COLO829 (cell line): ENCODE measurements around the gene MTUS2.

Source experiments
- DNase-seq: peaks from one replicate; pipeline ENCODE4 v3.0.0; 2012; ENCODE audit warnings: low spot score

Gene MTUS2

DNA sequence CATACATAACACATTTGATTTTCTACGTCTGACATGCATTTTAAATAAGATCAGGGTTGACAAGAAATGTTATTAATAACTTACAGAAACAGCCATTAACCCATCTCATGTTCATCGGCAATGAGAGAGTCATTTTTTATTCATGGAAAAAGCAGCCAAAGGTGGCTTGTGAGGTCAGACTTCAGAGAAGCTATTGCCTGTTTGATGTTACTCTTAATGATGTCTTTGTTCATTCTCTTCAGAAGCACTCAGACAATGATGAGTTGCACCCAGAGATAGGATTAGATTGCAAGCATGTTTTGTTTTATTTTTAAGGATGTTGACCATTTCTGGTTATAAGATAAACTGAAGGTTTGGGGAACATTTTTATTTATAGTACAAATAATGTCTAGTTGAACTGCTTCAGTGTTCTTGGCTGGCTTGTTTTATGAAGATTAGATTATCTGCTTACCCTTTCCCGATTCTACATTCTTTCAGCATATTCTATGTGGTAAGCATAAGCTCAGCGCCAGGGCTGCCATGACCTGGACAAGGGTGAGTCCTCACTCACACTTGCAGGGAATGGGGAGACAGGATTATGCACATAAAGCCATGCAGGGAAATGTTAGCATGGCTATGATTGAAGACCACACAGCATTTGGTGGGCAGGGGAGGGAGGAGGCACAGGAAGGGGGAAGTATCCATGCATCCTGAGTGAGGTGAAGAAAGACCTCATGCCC lies 288.1 kb downstream of the MTUS2 start:
- DNase-seq, result peak; percentile 4

DNA sequence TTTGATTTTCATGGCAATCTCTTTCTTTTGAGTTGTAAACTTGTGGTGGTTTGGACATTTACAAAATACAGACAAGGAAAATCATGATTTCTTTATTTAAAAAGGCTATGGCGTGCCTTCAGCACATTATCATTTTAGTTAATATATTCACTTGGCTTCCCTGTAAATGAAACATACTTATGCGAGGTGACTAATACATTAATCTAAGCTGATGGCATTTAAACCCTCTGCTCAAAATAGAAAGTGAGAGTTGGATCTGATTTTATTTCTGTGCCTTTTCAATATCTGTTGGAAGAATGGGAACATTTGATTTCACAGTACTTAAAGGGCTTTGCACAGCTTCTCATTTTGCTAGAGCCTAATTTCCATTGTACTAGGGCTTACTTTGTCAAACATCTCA lies 289.8 kb downstream of the MTUS2 start:
- peak; percentile 13 for DNase-seq

DNA sequence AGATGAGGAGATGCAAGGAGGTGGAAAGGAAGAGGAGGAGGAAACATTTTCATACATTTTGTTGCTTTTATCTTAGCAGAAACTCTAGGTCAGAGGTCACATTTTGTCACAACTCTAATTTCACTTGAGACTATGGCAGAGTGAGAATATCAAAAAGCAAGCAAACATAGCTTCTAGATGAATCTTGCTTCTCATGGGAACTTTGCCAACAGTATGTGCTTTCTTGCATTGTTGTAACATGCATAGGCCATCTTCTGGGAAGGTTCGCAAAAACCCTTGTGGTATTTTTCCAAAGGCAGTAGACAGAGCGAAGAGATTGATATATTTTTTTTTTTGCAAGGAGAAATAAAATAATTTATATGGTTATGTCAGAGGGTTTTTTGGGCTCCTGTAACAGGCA lies 291.3 kb downstream of the MTUS2 start:
- DNase-seq, result no peak

DNA sequence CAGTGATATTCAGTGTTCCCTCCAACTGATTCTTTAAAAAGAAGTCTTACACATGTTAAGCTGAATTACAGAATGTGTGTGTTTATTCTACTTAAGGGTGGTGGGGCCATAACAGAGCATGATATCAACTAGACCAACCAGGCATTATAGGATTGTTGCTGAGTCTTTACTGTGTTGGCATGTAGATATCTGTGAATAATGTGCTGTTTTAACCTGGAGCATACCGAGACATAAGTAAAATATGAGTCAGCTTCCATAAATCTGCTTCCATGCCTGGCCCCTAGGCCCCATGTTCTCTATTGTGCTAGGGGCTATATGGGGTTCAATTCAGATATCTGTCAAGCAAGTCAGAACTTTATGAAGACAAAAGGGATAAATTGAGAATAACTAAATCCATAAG lies 295.7 kb downstream of the MTUS2 start:
- DNase-seq, result no peak

GRCh38 chr13:29117663-29118062 lies 297.5 kb downstream of the MTUS2 start:
- DNase-seq, result no peak

DNA sequence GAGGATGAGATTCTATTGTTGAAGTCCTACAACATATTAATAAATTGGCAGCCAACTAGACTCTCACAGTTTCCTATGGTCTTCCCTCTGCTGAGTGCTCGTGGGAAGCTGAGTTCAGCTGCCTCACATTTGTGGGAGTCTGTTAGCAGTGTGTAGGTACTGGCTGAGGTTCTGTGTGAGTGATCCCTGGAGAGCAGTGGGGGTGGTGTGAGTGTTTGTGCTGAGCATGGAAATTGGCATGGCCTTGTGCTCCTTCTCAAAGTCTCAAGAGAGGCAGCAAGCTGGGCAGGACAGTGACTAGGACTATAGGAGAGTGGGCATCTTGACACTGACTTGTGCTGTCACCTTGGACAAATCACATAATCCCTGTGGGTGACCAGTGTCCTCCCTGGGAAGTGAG lies 298.3 kb downstream of the MTUS2 start:
- DNase-seq, result no peak

DNA sequence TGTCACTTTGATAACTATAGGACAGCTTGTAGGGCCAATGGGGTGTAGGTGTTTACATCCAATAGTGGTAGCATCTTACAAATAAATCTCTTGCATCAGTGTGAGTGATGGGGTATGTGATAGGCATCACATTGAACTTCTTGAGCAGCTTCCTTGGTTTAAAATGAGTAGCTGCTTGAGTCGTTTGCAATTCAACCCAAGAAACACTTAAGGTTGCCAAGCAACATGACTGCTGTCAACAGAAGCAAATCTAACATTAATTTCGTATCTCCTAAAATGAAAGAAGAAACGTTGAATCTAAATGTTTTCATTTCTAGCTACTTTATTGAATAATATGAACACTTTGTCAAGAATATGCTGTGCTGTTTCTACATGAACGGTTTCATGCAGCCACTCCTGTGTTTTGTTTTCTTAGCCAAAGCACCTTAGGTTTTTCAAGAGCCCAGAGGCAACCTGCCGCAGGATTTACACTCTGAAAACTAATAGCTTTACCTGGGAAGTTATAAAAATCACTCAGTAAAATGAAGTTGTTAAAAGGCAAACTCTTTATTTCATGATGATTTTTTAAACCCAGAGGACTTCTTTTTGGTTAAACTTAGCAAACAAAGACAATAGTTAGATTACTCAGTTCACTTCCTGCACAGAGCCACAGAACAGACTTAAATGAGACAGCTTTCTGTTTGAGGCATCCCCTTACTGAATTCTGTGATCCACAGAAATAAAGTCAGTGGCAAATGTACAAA lies 305.2 kb downstream of the MTUS2 start:
- DNase-seq, result no peak

DNA sequence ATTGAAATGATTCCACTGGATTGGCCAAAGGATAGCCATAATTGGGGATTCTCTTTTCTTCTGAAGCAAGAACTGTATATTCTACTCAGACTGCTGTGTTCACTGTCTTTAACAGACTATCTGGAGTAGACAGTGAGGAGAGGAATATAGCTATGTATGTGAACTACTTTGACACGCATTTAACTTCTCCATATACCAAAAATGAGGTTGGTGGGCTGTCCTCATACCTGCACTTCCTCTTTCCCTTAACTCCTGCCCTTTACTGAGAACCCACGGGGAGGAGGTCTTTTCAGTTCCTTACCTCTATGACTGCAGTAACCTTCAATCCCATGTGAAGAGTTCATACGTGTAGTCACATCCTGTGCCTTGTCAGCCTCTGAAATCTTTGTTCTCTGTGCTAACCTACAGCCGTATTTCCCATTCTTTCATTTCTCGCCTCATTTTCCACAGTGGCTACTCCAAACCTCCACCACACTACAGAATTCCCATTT lies 305.8 kb downstream of the MTUS2 start:
- DNase-seq, result no peak

- no peak for DNase-seq
These were observed 309.5 kb downstream of the MTUS2 start for GRCh38 chr13:29129616-29130015.

DNA sequence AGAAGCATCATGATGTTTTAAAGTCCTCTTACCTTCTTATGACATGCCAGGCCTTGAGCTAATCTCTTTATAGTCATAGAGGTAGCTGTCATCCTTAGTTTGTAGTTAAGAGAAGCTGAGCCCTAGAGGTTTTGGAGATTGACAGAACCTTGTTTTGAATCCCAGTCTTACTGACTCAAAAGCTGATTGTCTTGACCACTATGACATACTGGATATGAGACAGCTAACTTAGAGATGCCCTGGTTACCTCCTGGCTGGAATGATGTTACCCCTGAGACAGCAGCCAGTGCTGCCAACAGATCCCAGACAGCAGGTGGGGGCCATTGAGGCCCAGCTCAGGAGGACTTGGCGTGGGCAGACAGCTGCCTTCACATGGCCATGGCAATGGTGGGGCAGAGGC lies 311.0 kb downstream of the MTUS2 start:
- DNase-seq, result no peak

DNA sequence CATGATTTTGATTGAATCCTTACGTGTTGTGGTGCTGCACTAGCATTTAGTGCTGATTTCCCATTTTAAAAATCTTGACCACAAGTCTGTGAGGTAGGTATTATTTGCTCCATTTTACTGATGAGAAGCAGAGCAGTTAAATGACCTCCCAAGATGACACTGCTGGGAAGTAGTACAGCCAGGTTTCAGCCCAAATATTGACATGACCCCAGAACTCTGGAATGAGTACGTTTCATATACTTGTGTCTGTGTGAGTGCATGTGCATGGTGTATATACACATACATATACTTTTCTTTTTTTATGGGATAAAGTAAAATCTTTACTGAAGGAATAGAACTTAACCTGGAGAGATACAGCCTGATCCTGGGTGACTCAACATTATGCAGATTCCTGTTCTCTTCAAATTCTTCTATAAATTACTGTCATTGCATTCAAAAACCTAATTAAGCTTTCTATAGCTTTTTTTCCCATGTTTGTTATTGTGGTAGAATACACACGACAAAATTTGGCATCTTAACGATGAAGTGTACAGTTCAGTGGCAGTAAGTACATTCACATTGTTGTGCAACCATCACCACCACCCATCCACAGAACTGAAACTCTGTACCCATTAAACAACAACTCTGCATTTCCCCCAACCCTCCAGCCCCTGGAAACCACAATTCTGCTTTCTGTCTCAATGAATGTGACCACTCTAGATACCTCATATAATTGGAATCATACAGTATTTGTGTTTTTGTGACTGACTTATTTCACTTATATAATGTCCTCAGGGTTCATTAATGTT lies 311.9 kb downstream of the MTUS2 start:
- DNase-seq, result no peak

DNA sequence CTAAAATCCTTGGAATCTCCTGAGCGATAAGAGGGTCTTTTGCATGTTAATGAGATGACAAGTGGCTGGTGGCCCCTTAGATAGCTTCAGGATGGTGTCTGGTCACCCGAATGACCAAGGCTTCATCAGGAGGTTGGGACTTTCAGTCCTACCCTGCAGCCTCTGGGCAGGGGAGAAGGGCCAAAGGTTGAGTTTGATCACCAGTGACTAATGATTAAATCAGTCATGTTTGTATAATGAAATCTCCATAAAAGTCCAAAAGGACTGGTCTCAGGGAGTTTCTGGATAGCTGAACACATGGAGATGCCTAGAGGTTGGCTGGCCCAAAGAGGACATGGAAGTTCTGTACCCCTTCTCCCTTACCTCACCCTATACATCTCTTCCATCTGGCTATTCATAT lies 316.2 kb downstream of the MTUS2 start:
- no peak for DNase-seq

DNA sequence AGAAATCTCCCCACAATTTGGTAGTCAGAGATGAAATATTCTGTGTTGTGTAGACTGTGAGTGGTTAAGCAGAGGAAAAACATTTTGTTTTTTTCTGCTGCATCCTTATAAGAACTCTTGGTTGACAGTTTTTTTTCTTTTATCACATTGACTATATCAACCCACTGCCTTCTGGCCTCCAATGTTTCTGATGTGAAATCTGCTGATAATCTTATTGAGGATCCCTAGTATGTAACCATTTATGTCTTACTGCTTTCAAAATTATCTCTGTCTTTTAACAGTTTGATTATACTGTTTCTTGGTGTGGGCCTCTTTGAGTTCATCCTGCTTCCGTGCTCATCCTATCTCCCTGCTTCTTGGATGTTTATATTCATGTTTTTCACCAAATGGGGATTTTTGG lies 316.9 kb downstream of the MTUS2 start:
- no peak for DNase-seq

GRCh38 chr13:29137995-29138394 lies 317.9 kb downstream of the MTUS2 start:
- DNase-seq, result no peak

- DNase-seq, result no peak
These were observed 320.1 kb downstream of the MTUS2 start for GRCh38 chr13:29140277-29140676.

DNA sequence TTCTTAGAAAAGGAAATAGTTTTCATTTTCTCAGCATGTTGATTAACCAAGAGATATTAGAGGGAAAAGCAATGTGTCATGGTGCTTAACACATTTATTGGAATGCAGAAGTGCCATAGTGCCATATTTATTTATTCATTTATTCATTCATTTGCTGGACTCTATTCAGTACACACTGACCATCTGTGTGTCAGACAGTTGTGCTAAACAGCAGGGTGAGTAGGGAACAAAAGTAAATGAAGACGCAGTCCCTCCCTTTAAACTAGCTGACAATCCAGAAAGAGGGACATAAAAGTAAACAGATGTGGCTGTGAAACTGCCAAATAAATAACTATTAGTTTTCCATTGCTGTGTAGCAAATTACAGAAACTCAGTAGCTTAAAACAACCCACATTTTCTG lies 323.7 kb downstream of the MTUS2 start:
- no peak for DNase-seq

DNA sequence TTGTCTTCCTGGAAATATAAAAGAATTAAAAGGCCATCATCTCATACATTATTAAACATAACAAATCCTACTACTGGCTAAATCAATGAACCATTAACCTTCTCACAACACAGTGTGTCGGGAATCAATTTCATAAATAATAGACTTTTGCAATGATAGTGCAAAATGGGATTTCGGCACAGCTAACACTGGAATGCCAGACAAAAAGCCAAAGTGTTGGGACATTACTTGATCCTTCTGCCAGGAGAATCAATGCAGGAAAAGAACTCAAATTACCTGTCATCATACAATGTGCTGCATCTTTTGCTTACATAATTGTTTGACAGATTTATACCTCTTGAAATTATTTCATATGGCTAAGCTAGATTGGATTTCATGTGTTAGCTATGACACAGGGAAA lies 334.3 kb downstream of the MTUS2 start:
- no peak for DNase-seq

DNA sequence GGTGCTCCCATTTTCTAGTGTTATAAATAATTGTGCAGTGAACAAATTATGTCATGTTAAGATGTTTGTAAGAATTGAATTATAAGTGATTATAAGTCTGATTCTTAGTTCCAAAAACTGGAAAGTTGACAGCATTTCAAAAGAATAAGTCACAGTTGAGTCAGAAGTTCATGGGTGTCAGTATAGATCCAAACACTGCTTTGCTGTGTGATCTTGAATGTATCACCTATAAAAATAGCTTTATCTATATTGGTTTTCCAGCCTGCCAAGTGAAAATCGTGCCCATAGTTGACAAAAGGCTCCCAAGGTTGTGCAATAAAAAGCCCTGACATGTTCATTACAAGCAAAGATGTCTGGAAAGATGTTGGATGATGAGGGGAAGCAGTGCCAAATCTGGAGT lies 336.0 kb downstream of the MTUS2 start:
- DNase-seq, result no peak

DNA sequence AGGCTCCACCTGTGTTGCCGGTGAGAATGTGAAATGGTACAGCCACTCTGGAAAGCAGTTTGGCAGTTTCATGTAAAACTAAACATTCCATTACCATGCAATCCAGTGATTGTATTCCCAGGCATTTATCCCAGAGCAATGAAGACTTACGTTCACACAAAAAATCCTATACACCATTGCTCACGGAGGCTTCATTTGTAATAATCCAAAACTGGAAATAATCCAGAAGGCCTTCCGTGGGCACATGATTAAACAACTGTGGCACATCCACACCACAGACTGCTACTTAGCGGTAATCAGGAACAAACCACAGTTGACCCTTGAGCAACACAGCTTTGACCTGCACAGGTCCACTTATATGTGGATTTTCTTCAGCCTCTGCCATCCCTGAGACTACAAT lies 339.7 kb downstream of the MTUS2 start:
- DNase-seq, result no peak

DNA sequence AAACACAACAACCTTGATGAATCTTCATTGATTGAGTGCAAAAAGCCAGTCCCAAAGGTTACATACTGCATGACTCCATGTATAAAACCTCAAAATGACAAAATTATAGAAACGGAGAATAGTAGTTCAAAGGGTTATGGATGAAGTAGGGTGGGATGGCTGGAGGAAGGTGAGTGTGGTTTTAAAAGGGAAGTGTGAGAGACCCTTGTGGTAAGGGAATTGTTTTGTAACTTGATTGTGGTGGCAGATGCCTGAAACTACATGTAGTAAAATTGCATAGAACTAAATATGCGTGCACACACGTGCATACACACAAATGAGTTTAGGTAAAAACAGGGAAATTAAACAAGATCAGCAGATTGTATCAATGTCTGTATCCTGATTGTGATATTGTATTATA lies 340.7 kb downstream of the MTUS2 start:
- no peak for DNase-seq

DNA sequence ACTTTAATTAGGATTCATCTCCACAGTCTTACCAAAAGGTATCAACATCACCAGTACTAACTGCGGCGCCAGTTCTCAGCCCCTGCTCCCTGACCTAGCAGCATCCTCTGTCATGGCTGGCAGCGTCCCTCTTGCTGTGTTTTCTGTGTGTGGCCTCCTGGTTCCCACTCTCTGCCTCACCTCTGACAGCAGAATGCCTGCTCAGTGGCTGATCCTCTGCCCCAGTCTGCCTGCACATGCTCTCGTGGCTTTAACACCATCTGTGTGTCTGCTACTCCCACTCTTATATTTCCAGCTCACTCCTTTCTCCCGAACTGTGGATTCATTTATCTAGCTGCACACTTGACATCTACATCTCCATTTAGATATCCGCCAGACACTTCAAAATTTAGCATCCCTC lies 341.5 kb downstream of the MTUS2 start:
- DNase-seq, result no peak

GRCh38 chr13:29162638-29163235 lies 342.6 kb downstream of the MTUS2 start:
- DNase-seq, result no peak

GRCh38 chr13:29164116-29164515 lies 344.0 kb downstream of the MTUS2 start:
- no peak for DNase-seq
